ENCODE data around the gene ARHGEF4.
"Not testable (repeated sequence)": the region's sequence is repeated elsewhere in the genome, so short reads cannot be mapped to it uniquely, and the experiment has no call there.

ARHGEF4 gene

DNA sequence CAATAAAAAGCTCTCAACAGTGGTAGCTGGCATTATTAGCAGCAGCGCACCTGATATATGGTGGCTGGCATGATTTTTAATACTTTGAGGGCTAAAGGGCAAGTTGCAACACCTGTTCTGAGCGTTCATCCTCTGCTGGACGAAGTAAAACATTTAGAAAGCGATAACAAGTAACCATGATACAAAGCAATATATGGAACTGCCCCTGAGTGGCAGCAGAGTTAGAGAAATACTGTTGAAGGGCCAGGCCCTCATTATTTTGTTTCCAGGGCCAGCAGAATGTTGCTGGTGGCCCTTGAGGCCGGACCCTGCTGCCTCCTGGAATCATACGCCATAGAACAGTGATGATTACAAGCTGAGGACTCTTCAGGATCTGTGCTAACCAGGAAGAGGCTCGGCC, 47.8 kb downstream of the ARHGEF4 start:
- DNase-seq (ENCODE audit: low read depth in 2 of 2): no peak

DNA sequence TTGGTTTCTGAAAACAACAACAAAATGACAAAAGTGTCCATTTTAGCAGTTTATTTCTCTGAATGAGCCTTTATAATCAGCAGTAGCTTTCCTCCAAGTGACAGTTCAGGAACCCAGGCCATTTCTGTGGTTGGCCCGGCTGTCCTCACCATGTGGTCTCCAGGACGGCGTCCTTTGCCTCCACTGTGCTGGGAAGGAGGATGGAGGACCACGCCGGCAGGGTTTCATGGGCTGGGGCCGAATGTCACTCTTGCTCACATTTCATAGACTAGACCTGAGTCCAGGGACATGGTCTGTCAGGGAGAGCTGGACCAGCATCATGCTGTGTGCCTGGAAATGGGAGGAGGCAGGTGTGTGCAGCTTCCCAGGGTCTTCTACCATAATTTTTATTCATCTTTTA, 50.9 kb downstream of the ARHGEF4 start:
- DNase-seq (ENCODE audit: low read depth in 2 of 2): no peak

DNA sequence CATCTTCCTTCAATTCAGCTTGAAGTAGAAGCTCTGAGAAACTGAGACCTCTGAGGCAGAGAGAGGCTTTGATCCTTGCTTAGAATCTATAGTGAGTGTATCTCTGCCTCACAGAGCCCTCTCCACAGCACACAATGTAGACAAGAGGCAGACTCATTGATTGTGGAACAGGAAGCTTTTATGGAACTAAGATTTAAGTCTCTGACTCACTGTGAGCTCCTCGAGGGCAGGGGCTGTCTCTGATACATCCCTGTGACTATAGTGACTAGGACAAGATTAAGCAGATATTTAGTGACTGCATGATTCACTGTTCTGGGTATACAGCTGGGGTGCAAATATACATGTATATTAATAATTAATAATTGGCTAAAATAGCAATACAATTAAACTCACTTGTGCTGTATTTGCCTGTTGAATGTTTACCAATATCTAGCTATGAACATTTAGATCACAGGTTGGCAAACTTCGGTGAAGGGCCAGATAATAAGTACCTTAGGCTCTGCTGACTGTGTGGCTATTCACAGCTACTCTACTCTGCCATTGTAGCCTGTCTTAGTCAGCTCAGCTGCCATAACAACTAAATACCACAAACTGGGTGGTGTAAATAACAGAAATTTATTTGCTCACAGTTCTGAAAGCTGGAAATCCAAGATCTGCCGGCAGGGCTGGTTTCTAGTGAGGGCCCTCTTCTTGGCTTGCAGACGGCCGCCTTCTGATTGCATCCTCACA, 54.4 kb downstream of the ARHGEF4 start:
- no peak for DNase-seq (ENCODE audit: low read depth in 2 of 2)

DNA sequence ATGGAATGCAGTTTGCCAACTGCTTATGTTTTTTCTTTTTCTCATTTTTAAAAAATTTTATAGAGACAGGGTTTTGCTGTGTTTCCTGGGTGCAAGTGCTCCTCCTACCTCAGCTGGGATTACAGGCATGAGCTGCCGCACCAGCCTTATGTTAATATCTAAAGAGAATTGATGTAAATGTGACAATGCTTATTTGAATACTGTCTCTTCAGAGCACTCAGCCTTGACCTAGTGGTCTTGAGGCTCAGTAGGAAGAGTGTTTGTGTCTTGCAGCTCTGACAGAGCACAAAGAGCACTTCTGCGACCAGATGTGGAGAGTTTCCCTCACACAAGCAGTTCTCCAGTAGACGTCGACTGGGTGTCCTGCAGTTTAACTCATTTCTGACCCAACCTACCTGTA, 55.3 kb downstream of the ARHGEF4 start:
- DNase-seq (ENCODE audit: low read depth in 2 of 2): no peak

DNA sequence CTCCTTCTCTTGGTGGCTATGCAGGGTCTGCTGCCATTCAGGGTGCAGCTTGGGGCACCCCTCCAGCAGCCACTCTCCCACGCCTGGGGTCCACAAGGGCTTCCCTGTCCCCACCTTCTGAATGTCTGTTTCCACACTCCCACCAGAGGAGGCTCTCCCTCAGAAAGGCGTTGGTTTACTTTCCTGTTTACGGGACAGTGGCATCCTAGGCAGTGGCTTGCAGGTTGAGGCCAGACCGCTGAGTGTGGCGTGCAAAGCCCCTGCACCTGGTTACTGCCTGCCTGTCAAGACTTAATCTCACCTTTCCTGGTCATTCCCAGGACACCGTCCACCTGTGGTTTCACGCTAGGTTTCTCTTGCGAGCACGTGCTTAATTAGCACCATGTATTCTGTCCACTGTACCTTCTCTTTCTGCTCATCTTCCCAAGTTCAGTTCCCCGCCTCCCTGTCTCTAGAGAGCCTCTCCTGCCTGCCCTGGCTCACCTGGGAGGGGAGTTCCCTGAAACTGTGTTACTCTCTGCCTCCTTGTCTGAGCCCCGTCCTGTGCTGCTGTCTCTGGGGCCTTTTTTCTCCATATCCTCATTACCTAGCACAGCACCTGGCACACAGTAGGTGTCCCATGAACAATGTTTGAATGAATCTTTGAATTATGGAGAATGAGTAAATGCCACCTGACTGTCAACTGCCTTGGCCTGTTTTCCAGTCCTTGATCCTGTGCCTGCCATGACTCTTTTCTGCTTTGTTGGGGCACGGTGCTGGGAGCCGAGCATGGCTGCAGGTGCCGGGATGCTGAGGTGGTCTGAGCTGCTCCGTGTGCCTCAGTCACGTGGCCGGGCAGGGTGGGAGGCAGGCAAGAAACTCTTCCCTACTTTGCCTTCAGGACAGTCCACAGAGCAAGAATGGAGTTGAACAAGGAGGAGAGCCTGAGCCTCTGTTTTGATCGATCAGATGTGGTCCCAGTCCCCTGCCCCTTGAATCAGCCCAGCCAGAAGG, 56.4 kb downstream of the ARHGEF4 start:
- no peak for DNase-seq (ENCODE audit: low read depth in 2 of 2)

DNA sequence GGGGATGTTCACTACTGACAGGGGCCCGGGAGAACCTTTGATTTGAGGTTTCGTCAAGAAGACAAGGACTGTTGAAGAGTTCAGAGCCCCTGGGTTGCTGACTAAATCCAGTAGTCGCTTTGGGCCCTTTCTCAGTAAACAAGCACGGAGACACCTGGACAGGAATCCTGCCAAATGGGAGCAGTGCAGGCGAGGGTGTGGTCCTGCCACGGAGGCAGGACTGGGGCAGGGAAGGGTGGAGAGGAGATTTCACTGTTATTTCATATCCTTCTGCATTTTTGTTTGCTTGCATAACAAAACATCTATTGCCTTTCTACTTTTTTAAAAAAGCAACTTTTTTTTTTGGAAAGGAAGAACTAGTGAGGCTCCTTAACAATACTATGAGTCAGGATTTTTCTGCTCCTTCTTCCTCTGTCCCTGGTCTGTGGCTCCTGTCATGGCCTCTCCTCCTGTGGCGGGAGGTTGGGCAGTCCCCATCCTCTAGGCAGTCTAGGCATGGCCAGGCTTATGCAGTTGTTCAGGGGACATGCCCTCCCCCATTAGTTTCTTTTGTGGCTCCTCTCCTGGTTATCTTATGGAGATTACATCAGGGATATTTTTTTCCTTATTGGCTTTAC, 57.7 kb downstream of the ARHGEF4 start:
- DNase-seq (ENCODE audit: low read depth in 2 of 2): no peak

DNA sequence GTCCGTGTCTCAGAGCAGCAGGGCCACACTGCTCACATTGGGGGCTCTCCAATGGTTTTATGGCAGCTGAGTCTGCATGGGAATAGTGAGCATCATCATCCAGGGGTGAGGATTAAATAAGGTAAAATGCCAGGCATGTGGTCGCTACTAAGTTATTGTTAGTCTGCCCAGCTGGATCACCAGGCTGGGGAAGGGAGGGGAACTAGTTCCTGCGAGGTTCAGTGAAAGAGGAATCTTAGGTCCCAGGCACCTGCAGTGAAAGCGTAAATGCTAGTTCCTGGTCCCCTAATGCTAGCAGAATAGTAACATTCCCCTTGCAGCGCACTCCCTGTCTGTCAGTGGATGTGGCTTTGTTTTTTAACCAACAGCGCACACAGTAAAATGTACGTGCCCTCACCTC, 60.1 kb downstream of the ARHGEF4 start:
- DNase-seq (ENCODE audit: low read depth in 2 of 2): no peak

DNA sequence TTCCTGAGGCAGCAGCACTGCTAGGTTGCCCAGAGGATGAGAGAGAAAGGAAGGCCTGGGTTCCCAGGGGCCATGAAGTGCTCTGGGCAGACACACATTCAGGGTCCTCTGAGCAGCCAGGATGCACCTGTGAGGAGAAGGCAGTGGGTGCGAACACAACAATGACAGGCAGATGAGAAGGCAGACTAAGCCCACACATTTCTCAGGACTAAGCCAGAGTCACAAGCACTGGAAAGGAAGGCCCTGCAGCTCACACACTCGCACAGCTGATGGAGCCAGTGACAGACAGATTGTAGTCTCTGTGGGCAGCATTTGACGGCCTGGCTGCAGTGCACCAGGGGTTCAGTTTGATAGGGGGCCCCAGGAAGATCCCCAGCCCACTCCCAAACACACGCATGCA, 61.8 kb downstream of the ARHGEF4 start:
- no peak for DNase-seq (ENCODE audit: low read depth in 2 of 2)

DNA sequence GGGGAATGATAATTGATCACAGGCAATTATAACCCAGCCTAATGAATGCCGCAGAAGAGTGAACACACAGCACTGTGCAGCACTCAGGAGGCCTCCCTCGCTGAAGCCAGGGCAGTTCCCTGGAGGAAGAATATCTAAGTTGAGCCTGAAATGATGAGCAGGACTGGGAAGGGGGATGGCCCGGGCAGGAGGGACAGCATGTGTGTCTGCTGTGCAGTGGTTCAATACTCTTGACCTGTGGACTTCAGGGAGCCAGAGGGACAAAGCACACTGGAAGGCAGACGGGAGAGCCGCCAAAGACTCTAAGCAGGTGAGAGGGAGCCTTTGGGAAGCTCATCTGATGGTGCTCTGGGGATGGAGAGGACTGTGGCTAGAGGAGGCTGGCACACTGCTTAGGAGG, 62.6 kb downstream of the ARHGEF4 start:
- no peak for DNase-seq (ENCODE audit: low read depth in 2 of 2)

DNA sequence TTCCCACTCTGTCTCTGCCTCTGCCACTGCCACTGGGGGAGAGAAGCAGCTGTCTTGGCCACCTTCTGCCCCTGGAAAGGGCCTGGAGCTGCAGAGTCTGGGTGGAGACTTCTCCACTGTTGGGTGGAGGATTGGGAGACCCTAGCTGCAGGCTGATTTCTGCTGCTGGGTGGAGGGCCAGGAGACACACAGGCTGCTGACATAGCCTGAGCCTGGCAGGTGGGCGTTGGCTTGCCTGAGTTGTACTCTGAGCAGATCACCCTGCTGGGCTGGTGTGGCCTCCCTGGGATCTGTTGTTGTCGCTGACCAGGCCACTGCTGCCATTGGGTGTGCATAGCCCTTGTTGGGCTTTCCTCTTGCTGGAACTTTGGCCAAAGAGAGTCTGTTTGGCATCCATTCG, 64.3 kb downstream of the ARHGEF4 start:
- no peak for DNase-seq (ENCODE audit: low read depth in 2 of 2)

DNA sequence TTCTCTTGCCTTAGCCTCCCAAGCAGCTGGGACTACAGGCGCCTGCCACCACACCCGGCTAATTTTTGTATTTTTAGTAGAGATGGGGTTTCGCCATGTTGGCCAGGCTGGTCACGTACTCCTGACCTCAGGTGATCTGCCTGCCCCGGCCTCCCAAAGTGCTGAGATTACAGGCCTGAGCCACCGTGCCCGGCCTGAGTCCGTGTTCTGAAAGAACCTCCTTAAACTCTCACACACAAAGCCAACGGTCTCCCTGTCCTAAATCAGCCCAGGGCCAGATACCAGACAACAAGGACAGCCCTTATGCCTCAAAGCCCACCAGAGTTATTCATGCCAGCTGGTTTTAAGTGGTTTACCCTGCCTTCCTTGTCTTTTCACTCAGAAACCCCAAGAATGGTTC, 64.9 kb downstream of the ARHGEF4 start:
- DNase-seq (ENCODE audit: low read depth in 2 of 2): not testable (repeated sequence)

DNA sequence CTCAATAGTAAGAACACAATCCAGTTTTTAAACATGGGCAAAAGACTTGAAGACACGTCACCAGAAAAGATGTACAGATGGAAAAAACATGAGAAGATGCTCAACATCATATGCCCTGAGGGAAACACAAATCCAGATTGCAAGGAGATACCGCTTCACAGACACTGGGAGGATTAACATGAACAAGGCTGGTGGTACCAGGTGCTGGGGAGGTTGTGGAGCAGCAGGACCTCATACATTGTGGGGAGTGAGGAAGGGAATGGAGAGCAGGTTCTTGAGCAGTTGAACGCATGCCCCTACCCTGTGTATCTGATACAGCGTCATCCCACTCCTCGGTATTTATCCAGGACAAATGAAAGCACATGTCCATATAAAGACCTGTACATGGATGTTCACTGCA, 72.1 kb downstream of the ARHGEF4 start:
- no peak for DNase-seq (ENCODE audit: low read depth in 2 of 2)

DNA sequence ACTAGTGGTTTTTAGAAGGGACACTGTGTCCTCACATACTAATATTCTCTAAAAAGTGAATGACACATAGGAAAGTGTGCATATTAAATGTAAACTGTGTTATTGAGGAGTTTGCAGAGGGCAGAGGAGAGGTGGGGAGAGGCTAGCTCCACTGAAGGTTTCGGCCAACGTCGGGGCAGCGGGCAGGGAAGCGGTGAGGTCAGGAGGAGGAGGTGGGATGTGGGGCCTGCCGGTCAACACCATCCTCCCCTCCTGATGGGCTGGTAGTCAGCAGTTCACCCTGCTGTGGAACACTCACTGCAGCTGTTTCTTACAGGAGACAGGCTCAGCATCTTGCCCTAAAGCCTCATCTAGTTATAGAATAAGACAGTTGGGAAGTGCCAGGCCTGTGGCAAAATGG, 74.2 kb downstream of the ARHGEF4 start:
- DNase-seq (ENCODE audit: low read depth in 2 of 2): no peak

DNA sequence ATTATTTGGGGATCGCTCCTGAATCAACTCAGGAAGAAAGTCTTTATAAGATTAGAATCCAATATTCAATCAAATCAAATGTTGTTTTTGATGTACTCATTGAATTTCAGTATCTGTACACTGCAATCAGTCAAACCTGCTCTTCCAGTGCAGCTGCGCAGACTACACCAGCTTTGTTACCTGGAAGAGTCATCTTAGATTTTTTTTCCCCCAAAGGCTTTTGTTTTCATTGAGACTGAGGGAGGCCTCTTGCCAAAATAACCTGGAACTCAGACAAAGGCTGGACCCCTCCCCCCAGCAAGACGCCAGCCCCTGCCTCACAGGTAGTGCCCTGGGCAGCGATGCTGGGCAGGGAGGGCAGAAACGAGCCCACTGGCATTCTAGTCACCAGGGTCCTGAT, 74.8 kb downstream of the ARHGEF4 start:
- no peak for DNase-seq (ENCODE audit: low read depth in 2 of 2)

DNA sequence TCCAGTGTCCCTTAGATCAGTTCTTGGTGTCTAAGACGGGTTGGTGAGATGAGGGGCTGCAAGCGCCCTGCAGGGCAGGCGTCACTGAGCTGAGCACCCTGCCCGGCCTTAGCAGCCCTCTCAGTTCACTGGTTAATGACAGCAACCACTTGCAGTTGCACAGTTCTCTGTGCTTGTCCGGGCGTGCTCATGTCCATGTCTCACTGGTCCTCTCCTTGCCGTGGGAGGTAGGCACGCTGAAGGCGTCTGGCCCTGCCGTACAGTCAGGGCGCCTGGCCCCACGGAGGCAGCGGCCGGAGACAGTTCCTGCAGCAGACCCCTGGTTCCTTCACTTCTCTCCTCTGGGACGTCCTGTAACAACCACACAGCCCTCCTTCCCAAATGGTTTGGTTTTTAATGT, 75.3 kb downstream of the ARHGEF4 start:
- DNase-seq (ENCODE audit: low read depth in 2 of 2): no peak

DNA sequence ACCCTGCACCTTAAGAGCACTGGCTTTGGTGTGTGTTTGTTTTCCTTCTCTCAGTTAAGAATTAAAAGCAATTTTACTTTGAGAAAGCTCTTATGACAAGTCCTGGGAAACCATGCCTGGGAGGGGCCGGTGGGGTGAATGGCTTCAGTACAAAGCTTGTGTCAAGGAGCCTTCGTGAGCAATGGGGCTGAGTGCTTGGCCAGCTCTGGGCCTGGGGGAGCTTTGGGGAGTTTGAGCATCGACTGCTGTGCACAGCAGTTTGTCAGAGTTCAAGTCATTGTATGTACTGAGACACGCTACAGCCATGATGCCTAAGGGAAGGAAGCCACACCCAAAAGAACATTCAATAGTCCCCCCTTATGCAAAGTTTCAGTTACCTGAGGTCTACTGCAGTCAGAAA, 75.8 kb downstream of the ARHGEF4 start:
- no peak for DNase-seq (ENCODE audit: low read depth in 2 of 2)

DNA sequence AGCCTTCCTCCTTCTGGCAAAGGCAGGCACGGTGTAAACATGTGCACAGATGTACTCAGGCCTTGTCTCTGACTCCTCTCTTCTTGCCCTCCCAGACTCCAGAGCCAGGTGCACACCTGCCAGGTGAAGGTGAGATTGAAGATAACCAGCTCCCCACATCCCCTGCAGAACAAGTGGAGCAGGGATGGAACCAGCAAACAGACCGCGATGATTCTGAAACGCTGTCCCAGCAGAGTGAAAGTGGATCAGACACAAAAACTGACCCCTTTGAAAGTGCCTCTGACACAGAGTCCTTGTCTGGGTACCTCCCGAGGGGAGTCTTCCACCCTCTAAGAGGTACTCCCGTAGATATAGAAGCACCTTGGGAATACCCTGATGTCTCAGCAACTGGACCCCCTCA, 77.2 kb downstream of the ARHGEF4 start:
- no peak for DNase-seq (ENCODE audit: low read depth in 2 of 2)

DNA sequence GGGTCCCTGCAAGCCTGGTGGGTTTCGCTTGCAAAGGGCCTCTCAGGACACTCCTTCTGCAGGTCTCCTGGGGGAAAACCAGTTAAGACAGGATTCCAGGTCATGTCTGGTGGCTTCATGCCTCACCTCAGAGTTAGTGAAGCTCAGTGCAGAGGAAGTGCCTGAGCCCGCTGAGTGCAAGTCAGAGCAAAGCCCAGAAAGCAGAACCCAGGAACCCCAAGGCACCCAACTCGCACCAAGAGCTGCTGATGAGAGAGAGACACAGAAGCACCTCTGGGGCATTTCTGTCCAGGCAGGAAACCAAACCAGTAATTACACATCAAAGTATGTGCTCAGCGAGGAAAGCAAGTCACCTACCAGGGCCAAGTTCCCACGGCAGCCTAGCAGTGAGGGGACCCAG, 78.4 kb downstream of the ARHGEF4 start:
- no peak for DNase-seq (ENCODE audit: low read depth in 2 of 2)

DNA sequence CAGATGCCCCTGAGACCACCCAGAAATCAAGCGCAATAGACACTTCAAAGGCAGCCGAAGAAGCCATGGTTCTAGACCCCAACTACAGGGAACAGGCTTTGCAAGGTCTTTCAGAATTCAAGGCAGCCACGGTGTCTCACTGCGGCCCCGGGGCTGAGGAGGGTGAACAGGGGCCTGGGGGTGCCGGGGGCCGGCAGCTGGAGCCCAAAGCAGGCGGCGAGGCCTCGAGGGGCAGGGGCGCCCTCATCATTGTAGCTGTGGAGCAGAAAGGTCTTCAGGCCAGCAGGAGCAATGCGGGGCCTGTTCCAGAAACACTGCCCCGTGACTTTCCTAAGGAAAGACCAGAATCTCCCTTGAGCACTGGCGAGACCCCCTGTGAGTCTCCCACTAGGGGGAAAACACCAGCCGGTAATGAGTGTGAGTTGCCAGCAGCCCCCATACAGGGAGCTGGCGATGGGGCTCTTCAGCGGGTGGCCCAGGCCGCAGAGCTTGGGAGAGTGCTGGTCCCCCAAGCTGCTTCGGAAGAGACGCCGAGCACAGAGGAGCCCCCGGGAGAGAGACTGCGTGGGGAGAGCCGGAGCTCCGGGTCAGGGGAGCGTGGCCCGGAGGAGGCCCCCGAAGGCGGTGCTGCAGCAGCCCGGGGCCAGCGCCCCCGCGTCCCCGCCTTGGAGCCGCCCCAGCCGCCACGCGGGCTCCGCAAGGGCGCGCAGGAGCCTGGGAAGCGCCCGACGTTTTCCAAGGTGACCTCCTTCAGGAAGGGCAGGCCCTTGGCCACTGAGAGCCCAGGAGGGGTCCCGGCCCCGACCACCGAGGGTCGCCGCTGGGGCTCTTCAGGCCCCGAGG, 79.1 kb downstream of the ARHGEF4 start:
- DNase-seq (ENCODE audit: low read depth in 2 of 2): no peak

DNA sequence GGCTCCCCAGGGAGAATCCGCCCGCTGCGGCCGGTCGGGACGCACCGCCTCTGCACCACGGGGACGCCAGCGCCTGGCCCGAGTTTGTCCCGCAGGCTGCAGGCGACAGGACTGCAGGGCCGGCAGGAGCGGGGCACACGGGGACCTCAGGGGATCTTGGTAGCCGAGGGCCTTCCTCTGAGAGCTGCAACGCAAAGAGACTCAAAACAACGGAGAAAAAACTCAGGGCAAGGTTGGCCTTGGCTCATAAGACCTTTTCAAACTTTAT, 79.7 kb downstream of the ARHGEF4 start:
- DNase-seq (ENCODE audit: low read depth in 2 of 2): no peak

DNA sequence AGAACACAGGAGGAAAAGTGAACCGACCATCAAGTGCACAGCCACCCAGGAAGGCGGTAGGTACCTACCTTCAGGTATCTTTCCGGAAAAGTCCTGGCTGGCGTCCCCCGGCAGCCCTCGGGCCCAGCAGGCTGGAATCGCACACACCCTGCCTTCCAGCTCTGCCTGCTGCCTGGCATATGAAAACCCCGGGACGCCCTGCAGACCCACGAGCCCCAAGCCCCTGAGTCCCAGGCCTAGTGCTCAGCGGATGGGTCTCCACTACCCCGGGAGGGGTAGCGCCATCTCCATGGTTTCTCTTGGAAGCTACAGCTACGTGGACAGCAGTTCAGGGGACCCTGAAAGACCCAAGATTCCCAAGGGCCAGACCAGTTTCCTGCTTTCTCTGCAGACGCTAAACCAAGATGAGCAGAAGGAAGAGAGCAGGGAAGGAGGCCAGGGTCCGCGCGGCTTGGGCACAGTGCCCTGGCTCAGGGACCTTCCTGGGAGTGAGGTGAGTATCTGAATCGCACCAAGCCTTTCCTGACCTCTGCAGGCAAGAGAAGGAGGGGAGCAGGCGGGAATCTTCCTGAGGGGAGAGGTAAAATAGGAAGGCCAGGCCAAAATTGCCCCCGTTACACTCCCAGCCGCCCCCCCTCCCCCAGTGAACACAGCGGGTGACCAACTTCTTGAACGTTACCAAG, 80.4 kb downstream of the ARHGEF4 start:
- no peak for DNase-seq (ENCODE audit: low read depth in 2 of 2)
